NCI-H2171 treated with DMSO at 0.1 percent for 48 hours (cell line): Measurements from ENCODE around the gene DDX42.

Source experiments
- DNase-seq: peaks from one replicate; lab custom pipeline; 2025; lab: John Stamatoyannopoulos, UW

DDX42 gene, protein sequence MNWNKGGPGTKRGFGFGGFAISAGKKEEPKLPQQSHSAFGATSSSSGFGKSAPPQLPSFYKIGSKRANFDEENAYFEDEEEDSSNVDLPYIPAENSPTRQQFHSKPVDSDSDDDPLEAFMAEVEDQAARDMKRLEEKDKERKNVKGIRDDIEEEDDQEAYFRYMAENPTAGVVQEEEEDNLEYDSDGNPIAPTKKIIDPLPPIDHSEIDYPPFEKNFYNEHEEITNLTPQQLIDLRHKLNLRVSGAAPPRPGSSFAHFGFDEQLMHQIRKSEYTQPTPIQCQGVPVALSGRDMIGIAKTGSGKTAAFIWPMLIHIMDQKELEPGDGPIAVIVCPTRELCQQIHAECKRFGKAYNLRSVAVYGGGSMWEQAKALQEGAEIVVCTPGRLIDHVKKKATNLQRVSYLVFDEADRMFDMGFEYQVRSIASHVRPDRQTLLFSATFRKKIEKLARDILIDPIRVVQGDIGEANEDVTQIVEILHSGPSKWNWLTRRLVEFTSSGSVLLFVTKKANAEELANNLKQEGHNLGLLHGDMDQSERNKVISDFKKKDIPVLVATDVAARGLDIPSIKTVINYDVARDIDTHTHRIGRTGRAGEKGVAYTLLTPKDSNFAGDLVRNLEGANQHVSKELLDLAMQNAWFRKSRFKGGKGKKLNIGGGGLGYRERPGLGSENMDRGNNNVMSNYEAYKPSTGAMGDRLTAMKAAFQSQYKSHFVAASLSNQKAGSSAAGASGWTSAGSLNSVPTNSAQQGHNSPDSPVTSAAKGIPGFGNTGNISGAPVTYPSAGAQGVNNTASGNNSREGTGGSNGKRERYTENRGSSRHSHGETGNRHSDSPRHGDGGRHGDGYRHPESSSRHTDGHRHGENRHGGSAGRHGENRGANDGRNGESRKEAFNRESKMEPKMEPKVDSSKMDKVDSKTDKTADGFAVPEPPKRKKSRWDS

DNA sequence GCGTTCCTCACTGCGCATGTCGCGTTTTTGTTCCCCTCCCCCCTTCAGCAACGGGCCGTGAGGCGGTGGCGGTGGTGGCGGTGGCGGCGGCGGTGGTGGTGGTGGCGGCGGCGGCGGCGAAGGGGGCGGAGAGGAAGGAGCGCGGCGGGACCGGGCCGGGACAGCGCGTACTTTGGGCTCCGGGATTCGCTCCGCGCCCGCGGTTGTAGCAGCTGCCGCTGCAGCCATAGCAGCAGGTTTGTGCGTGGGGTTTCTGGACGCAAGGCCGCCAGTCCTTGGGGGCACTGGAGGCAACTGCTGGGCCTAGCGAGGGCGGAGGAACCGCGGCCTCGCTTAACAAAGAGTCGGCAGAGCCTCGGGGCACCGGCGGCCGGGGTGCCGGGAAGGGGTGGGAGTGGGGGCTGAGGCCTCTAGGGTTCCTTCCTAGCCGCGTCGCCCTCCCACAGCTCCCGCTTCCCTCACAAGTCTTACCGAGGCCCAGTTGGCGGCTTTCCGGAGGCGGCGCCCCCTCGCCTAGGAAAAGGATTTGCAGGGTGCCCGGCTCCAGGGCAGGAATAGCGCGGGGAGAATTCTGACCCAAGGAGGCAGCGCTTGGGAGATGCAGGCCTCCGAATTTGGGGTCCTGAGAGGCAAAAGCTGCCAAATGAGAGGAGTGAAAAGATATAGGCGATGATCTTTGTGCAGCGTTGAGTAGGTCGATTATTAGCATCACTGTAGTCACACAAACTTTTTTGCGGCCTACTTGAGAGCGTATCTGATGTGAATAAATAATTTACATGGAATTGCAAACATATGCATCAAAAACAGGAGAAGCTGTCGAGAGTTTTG lies at the start of gene DDX42:
DDX42 (plus strand) TSS at position 30 of the 828 bp plus-strand sequence. CDS start 12,880 bp downstream, outside the sequence.
- DNase-seq = peak; percentile 57

DNA sequence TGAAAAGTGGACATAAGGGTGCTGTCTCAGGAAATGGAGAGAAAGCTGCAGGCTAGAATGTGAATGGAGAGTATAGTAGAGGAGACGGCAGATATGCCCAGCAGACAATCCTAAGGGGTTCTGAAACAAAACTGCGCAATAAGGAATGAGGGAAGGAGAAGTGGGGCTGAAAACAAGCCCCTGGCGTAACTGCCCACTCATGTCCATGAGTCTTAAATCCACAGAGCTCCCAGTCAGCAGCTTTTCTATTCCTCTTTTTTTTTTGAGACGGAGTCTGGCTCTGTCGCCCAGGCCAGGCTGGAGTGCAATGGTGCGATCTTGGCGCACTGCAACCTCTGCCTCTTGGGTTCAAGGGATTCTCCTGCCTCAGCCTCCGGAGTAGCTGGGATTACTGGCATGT lies 38.3 kb upstream of the DDX42 start:
- DNase-seq = no peak

DNA sequence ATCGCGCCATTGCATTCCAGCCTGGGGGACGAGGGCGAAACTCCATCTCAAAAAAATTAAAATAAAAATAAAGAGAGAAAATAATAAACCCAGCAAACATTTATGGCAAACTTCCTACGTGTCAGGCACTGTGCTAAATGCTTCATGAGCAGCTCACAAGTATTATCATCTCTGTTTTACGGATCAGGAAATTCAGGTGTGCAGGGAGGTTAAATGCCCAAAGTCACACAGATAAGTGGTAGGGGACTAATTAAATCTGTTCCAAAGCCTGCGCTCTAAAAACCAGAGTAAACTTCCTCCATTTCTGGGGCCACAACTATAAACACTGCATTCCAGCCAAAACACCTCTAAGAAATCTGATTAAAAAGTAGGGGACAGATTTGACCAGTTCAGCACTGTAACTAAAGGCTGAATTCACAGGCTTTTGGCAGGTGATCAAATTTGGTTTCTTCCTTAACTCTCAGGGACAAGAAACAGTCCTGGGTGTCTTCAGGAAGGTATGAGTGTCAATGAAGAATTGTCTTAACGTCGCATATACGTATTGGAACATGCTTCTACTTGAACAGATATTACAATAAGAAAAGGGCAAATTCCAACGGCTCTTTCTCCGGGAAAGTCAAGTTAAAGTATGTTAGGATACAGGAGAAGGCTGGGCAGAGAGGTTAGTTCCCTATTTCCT lies 33.4 kb upstream of the DDX42 start:
- DNase-seq = no peak

DNA sequence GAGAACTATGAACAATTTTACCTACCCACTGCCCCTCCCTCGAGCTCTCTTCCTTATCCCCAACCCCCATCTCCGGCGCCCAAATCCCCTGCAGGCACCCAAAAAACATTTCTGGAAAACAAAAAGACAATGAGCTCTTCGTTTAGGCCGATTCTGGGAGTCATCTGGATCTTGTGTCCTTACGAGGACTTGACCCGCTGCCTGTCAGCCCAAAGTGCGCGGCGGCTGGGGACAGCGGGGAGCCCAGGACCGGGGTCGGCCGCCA lies 32.9 kb upstream of the DDX42 start:
- DNase-seq = no peak

DNA sequence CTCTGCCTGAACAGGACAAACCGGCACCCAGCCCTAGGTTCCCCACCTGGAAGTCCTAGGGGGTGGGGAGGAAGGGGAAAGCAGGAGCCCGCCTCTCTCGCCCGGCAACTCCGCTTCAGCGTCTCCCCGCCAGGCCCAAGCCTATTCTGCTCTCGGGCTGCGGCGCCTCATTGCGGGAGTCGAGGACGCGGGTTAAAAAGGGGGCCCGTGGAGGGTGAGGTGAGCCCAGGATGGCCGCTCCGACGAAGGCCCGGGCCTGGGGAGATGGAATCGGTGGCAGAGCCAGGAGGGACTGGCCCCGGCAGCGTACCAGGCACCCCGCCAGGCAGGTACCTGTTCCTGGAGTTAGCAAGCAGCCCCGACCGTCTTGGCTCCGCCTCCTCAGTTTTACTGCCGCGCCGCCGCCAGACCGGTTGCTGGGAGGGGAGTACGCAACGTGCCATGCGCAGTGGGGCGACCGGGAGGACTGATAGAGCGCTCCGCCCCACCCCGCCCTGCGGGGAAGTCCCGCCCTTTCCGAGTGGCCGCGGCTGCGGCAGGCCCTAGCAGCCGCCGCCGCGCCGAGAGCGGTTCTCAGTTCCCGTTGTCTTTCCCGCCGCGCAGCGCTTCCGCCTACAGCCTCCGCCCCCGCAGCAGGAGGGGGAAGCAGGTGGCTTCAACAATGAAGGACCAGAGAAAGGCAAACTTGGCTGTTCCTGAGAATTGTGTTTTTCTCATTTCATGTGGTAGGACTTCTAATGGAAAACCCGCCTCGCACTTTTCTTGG lies 32.4 kb upstream of the DDX42 start, which contains the start of gene STRADA:
STRADA (minus strand) TSS at position 392 of the 766 bp plus-strand sequence. CDS start 13,430 bp downstream, outside the sequence.
- peak; percentile 99 for DNase-seq

DNA sequence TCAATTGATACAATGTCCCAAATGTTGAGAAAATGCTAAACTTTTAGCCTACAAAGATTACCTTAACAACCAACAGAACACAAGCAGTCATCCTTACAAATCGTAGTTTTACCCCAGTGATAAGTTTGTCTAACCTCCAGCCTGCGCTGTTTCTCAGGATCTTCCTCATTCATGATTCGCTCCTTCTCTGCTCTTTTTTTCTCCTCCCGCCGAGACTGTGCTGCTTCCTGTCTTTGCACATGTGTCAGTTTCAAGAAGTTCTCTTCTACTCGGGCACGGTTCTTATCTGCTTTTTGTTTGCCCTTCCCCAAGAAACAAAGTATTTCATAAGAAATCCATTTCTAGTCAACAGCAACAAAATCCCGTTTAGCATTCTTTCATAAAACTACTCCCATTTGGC lies 22.2 kb upstream of the DDX42 start:
- DNase-seq = no peak

DNA sequence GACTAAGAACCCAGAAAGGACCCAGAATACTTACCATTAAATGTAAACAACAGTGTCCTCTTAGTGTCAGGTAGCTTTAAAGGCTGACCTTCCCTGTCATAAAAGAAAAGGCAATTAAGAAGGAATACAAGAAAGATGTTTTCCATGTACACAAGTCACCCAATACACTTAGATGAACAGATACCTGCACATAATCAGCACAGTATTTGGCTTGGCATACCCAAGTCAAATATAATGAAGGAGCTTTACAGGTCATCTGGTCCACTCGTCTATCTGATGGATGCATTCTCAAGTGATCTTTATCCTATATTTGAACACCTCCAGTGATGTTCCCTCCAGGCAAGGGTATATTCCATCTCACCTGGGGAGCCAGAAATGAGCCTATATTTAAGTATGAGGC lies 21.3 kb upstream of the DDX42 start:
- DNase-seq = no peak

DNA sequence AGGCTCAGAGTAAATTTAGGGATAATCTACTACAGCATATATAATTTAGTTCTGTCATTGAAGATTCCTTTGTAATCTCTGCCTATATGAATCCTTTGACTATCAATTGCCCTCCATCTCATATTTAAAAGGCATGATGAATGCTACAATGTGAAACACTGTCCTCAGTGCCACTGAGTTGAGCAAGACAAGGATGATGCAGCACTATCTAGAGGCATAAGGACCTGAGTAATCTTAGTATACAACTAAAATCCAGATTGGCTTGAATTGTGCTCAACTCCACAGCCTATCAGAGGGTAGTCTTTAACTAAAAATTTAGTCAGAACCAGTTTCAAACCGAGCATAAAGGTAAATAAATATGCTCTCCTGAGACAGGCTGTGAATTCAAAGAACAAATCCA lies 20.8 kb upstream of the DDX42 start:
- no peak for DNase-seq

DNA sequence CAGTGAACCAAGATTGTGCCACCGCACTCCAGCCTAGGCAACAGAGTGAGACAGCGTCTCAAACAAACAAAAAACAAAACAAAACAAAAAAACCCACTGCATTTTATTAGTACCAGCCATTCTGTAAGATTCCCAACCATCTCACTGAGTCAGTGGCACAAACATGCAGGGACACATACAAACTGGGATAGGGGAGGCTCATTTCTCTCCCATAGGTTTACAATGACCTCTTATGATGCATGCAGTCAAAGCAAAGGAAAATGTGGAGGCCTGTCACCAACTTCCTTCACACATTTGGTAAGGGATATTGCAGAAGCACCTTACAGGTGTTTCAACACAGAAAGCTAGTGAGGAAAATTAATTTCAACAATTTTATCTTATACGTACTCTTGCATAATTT lies 19.9 kb upstream of the DDX42 start:
- DNase-seq = no peak

DNA sequence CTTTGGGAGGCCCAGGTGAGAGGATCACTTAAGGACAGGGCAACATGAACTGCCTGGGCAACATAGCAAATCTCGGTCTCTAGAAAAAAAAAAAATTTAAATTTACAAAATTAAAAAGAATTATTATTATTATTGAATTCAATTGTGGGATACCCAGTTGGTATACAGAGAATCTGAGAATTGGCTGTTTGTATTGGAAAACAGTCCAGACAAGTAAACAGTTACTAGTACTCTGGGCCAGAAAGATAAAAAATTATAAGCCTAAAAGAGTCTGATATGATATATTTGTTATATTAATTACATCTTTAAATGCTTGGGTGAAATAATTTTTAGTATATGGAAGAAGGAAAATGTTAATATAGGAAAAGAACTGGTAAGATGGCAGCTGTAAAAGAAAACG lies 15.5 kb upstream of the DDX42 start:
- DNase-seq = no peak

DNA sequence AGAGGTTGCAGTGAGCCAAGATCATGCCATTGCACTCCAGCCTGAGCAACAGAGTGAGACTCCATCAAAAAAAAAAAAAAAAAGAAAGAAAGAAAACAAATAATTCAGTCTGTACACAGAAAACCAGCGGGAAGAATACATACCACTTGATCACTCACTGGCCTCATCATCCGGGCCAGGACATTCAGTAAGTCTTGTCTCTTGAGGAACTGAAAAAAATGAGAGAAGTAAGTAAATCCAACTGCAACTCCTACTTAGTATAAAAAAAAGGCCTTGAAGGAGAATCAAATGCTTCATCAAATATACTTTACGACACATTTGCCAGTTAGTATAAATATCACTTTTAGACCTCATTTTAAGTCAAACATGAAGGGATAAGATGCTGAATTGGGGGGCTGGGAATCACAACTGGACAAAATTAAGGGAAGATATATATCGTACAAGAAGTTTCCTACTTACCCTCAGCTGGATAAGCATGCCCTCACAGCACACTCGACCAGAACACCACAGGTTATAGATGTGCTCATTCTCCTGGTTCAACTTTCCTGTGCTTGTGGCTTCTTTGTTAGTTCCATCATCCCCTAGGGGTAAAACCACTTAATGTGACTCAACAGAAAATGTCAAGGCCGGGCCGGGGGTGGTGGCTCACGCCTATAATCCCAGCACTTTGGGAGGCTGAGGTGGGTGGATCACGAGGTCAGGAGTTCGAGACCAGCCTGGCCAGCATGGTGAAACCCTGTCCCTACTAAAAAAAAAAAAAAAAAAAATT lies 13.0 kb upstream of the DDX42 start:
- DNase-seq = no peak

DNA sequence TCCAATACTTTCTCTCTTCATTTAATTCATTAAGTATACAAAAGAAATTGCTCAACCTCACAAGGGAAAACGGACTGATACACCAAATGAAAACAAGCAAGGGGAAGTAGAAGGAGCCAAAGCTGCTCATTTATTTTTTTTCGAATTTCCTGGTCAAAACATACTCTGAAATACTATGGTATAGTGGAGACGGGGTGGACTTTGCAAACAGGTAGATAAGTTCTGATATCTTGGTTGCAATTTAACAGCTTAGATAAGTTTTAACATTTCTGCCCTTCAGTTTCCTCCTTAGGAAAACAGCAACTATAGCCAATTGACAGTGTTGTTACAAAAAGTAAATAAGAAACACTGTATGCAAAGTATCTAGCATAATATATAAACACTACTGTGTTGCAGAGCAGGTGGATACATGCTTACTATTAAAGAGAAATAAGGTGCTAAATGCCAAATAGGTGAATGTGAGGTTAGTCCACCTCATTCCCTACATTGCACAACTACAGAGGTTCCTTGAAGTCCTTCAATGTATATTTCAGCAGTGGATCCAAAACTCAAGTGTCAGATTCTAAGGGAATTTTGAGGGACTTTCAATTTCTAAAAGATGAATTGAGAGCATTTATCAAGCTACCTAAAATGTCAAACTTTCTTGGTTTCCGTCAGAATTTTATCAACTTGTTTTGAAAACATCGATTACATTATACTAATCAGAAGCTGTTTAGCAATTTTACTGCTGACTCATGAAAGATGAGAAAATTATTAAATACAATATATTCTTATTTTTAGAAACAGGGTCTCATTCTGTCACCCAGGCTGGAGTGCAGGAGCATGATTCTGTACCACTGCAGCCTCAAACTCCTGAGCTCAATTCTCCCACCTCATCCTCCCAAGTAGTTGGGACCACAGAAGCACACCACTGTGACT lies 11.6 kb upstream of the DDX42 start:
- no peak for DNase-seq

DNA sequence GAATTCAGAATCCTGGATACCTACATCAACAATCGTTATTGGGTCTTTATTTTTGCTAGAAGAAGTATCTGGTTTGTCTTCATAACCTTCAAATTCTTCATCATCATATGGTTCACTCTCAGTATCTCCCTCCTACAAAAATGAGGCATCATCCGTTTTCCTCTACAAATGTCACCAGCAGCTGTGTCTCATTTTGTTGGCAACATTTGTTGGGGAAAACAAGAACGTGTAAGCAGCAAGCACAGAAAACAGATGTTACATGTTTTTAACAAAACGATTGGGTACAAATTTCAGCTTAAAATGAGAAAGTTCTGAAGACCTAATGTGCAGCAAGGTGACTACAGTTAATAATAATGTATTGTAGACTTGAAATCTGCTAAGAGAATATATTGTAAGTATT lies 9.3 kb upstream of the DDX42 start:
- no peak for DNase-seq

DNA sequence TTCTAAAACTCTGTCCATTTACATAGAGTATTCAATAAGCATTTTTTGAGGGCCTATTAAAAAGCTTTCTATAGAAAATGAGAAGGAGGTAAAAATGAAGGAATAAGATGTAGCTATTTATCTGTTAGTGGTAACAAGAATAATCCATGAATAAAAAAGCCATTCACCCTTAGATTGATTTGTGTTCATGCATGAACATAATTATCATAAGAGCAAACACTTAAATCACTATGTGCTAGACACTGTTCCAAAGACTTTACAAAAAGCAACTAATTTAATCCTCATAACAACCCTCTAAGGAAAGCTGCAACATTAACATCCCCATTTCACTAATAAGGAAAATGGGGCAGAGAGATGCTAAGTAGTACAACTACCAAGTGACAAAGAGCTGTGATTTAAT lies 7.2 kb upstream of the DDX42 start:
- DNase-seq = no peak

DNA sequence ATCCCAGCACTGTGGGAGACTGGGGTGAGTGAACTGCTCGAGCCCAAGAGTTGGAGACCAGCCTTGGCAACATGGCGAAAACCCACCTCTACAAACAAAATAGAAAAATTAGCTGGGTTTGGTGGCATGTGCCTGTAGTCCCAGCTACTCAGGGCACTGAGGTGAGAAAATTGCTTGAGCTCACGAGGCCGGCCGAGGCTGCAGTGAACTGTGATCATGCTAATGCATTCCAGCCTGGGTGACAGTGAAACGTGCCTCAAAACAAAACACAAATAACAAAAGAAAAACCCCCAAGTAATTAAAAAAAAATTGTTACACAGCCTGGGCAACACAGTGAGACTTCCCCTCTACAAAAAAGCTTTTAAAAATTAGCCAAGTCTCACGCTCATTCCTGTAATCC lies 5.5 kb upstream of the DDX42 start:
- no peak for DNase-seq

DNA sequence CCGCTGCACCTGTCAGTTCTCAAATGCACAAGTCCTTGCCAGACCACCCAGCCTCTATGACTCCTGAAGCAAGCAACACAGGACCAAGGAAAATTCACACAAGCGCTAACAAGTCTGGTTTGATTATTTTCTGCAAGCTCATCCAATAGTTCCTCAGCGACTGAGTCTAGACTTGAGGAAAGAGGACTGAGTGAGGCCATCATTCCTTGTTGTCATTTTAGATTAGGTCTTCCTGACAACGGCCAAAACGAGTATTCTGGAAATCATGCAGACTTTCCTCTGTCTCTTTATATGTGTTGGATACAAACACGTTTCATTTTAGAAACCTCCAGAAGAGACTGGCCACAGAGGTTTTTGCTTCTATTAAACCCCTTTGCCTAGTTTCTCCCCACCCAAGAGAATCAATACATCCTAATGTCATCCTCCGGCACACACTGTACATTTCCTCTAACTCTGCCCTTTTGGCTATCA lies 1.1 kb upstream of the DDX42 start:
- no peak for DNase-seq

DNA sequence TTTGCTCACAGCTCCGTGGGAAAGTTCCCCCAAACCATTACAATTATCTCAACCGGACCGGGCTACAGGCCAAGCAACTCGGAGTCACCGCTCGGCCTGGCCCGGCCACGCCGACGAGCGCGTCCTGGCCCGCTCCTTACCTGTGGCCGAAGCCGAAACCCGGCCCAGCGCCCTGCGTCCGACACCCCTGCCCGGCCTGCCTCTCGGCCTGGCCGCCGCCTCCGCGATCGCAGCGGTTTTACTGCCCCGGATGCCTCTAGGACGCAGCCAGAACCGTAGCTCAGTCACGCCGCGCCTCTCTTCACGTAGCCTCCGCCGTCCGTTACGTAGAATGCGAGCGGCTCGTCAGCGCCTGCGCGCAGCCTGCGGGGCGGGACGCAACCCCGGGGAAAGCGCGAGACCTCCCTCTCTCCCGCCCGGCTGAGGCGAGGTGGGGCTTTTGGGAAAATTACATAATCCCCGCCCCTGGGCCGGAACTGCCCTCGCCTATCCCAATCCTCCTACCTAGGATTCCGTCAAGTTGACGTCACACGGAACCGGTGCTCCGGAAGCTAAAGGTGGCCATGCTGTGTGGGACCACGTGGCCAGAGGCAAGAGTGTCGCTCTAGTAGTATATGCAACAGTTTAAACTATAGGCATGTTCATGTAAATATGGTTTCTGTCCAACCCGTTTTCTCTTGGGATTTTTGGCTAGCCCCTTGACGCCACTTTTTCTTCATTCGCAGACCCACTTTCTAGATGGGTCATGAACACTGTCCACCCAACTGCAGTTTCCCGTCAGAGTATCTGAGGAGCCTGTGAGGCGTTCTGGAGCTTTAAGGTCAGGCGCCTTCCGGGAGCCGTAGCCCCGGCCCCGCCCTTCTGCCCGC lies 464 bp upstream of the DDX42 start, which contains the start of gene CCDC47:
CCDC47 (minus strand) TSS at position 326 of the 869 bp plus-strand sequence. CDS start 7,422 bp downstream, outside the sequence.
- peak; percentile 98 for DNase-seq

DNA sequence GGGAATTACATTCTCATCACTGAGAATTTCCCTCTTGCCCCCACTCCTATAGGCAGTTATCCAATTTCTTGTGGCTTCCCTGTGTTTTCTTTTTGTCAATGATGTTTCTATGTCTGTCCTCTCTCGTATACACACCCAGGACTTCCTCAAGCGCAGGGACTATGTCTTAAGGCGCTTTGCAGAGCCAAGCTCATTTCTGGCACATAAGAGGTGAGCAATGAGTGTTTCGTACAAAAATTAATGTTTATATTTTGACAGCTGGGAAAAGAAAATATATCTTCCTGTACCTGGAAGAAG lies 947 bp downstream of the DDX42 start:
- no peak for DNase-seq
